ENCODE results near the gene PANK4. TPM values are rescaled to one million over a fixed set of nuclear protein-coding genes. Genes with fewer than 3 reads are reported as not detected.
A peak's percentile ranks its signal among the peaks of the same experiment; 100 is the strongest.

PANK4 gene
- total and polyA plus RNA-seq, 9 of the 15 experiments (the other 6 are each of a cell fraction or from before 2014, with no cell fraction given) = 0.93 to 55.6 (median 31.5) TPM

DNA sequence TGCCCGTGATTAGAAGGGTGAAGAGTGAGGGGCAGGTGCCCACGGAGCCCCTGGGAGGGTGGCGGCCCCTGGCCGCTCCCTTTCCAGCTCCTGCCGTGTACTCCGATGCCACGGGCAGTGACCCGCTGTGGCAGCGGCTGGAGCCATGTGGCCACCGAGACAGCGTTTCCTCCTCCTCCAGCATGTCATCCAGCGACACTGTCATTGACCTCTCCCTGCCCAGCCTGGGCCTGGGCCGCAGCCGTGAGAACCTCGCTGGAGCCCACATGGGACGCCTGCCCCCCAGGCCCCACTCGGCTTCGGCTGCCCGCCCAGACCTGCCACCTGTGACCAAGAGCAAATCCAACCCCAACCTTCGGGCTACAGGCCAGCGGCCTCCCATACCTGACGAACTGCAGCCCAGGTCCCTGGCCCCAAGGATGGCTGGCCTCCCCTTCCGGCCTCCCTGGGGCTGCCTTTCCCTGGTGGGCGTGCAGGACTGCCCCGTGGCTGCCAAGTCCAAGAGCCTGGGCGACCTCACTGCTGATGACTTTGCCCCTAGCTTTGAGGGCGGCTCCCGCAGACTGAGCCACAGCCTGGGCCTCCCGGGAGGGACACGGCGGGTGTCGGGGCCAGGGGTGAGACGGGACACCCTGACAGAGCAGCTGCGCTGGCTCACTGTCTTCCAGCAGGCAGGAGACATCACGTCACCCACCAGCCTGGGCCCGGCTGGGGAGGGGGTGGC, 22.0 kb downstream of the PANK4 start:
- peaks cover 10% of the 10 kb centered on the region; the same call in 1 of the 2 replicates for H4K20me1 ChIP-seq (replicated peaks; ENCODE audit: control insufficient read depth, insufficient read depth, low read length)
- CTCF ChIA-PET (ENCODE audit: low intra/inter-chr PET ratio) = no interaction called here
- in situ Hi-C loops (cut with MboI) (no loop called here), intact Hi-C loops (cut with micrococcal nuclease) (no loop called here)
- H3K27ac ChIP-seq (ENCODE audit: extremely low read depth, low read depth, low read length) = no peak overlapping the region
- WGBS (ENCODE audit: insufficient coverage, low coverage, missing lambda C conversion rate) = 14% methylated on average over 31 of the region's 36 CpGs
- peaks cover 0 to 88% of the 10 kb centered on the region in 2 experiments; a peak in 2 of 5 replicates for H3K4me1 ChIP-seq (replicated peaks in 1 of 2; ENCODE audit: control insufficient read depth in 2 of 2, insufficient read depth in 2 of 2, low read length in 2 of 2)
- ATAC-seq (no peak), DNase-seq (ENCODE audit: extremely low read depth in 1 of 4, low spot score in 3 of 4) (no peak), FAIRE-seq (no peak)
- H3K4me3 ChIP-seq = no peak overlapping the region
- H3K9me1 ChIP-seq (ENCODE audit: control insufficient read depth, insufficient read depth, low read length) = peaks cover under 1% of the 10 kb centered on the region
- no peaks in the 10 kb centered on the region for H3K9me3 ChIP-seq (replicated peaks; ENCODE audit: control insufficient read depth, insufficient read depth, low read depth, low read length)
- peaks cover 20% of the 10 kb centered on the region; the same call in 2 of the 3 replicates for H3K36me3 ChIP-seq (ENCODE audit: control insufficient read depth, insufficient read depth, low read length)
- POLR2A ChIA-PET = no interaction called here
- H3K79me2 ChIP-seq (ENCODE audit: control insufficient read depth, insufficient read depth, low read length) = no peaks in the 10 kb centered on the region
- no peak overlapping the region for H2AFZ ChIP-seq (ENCODE audit: low read depth, low read length)
- BruUV-seq (replicated peaks) = no TSS peak
- no peak overlapping the region; a peak in 1 of 4 replicates for H3K9ac ChIP-seq (ENCODE audit: insufficient read depth in 1 of 2, low read depth in 2 of 2, low read length in 2 of 2)
- no peak overlapping the region for H3K4me2 ChIP-seq (ENCODE audit: insufficient read depth, low read length)
- peaks cover 25 to 40% of the 10 kb centered on the region in 2 experiments; a peak in 4 of 5 replicates for H3K27me3 ChIP-seq (ENCODE audit: control insufficient read depth in 2 of 2, insufficient read depth in 2 of 2, low read length in 2 of 2)
- TF ChIP-seq HDAC8 (tag; IDR thresholded peaks at IDR 0.05) = no peak
- no peak for TF ChIP-seq RFX1 (IDR thresholded peaks at IDR 0.05)
- TF ChIP-seq KDM2B (CRISPR knock-in tag; IDR thresholded peaks at IDR 0.05) = no peak
- TF ChIP-seq EZH2 (IDR thresholded peaks at IDR 0.05; ENCODE audit: borderline replicate concordance, low read depth, low read length) = 0 out of 2 replicates have a peak, but pooled peaks have one; percentile 22
- TF ChIP-seq, protein P1, sequence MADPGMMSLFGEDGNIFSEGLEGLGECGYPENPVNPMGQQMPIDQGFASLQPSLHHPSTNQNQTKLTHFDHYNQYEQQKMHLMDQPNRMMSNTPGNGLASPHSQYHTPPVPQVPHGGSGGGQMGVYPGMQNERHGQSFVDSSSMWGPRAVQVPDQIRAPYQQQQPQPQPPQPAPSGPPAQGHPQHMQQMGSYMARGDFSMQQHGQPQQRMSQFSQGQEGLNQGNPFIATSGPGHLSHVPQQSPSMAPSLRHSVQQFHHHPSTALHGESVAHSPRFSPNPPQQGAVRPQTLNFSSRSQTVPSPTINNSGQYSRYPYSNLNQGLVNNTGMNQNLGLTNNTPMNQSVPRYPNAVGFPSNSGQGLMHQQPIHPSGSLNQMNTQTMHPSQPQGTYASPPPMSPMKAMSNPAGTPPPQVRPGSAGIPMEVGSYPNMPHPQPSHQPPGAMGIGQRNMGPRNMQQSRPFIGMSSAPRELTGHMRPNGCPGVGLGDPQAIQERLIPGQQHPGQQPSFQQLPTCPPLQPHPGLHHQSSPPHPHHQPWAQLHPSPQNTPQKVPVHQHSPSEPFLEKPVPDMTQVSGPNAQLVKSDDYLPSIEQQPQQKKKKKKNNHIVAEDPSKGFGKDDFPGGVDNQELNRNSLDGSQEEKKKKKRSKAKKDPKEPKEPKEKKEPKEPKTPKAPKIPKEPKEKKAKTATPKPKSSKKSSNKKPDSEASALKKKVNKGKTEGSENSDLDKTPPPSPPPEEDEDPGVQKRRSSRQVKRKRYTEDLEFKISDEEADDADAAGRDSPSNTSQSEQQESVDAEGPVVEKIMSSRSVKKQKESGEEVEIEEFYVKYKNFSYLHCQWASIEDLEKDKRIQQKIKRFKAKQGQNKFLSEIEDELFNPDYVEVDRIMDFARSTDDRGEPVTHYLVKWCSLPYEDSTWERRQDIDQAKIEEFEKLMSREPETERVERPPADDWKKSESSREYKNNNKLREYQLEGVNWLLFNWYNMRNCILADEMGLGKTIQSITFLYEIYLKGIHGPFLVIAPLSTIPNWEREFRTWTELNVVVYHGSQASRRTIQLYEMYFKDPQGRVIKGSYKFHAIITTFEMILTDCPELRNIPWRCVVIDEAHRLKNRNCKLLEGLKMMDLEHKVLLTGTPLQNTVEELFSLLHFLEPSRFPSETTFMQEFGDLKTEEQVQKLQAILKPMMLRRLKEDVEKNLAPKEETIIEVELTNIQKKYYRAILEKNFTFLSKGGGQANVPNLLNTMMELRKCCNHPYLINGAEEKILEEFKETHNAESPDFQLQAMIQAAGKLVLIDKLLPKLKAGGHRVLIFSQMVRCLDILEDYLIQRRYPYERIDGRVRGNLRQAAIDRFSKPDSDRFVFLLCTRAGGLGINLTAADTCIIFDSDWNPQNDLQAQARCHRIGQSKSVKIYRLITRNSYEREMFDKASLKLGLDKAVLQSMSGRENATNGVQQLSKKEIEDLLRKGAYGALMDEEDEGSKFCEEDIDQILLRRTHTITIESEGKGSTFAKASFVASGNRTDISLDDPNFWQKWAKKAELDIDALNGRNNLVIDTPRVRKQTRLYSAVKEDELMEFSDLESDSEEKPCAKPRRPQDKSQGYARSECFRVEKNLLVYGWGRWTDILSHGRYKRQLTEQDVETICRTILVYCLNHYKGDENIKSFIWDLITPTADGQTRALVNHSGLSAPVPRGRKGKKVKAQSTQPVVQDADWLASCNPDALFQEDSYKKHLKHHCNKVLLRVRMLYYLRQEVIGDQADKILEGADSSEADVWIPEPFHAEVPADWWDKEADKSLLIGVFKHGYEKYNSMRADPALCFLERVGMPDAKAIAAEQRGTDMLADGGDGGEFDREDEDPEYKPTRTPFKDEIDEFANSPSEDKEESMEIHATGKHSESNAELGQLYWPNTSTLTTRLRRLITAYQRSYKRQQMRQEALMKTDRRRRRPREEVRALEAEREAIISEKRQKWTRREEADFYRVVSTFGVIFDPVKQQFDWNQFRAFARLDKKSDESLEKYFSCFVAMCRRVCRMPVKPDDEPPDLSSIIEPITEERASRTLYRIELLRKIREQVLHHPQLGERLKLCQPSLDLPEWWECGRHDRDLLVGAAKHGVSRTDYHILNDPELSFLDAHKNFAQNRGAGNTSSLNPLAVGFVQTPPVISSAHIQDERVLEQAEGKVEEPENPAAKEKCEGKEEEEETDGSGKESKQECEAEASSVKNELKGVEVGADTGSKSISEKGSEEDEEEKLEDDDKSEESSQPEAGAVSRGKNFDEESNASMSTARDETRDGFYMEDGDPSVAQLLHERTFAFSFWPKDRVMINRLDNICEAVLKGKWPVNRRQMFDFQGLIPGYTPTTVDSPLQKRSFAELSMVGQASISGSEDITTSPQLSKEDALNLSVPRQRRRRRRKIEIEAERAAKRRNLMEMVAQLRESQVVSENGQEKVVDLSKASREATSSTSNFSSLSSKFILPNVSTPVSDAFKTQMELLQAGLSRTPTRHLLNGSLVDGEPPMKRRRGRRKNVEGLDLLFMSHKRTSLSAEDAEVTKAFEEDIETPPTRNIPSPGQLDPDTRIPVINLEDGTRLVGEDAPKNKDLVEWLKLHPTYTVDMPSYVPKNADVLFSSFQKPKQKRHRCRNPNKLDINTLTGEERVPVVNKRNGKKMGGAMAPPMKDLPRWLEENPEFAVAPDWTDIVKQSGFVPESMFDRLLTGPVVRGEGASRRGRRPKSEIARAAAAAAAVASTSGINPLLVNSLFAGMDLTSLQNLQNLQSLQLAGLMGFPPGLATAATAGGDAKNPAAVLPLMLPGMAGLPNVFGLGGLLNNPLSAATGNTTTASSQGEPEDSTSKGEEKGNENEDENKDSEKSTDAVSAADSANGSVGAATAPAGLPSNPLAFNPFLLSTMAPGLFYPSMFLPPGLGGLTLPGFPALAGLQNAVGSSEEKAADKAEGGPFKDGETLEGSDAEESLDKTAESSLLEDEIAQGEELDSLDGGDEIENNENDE (IDR thresholded peaks at IDR 0.05; ENCODE audit: low read depth, low read length) = no peak
